Coronary artery (tissue), 2 donors: ENCODE data around the gene SLC5A1.

Experiments
- DNase-seq: peaks from one replicate; pipeline ENCODE4 v3.0.0-alpha.2; 2017; ENCODE audit warnings: low spot score
- H3K27ac ChIP-seq, 2 donors: fragments of 200-600 bp; sonication (generic); one replicate each; pipeline ENCODE4 v1.5.1; 2016 to 2019
- H3K4me3 ChIP-seq: fragments of 200-600 bp; sonication (generic); 2 replicates; pipeline ENCODE4 v1.5.1; 2016; ENCODE audit warnings: mild to moderate bottlenecking, moderate library complexity
- TF ChIP-seq, protein P1 (sequence below): fragments of 200-600 bp; sonication (generic); IDR thresholded peaks from one replicate; pipeline ENCODE4 v1.5.1; 2019; ENCODE audit warnings: antibody characterized with exemption

Gene SLC5A1

DNA sequence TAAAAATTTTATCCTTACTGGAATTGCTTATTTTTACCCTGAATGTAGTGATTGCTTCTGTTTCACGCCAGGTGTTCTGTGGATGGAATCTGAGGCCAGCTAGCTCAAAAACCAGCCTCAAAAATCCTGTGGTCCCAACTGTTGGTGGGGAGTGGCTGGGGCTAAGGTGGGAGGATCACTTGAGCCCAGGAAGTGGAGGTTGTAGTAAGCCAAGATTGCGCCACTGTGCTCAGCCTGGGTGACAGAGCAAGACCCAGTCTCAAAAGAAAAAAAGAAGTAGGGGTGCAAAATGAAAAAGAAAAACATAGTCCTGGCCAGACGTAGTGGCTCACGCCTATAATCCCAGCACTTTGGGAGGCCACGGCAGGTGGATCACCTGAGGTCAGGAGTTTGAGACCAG is 27.0 kb upstream of the SLC5A1 start:
- no peak for DNase-seq
- Histone ChIP-seq H3K4me3 (no peak overlapping the region), H3K27ac (no peak overlapping the region)
- TF ChIP-seq, protein P1, sequence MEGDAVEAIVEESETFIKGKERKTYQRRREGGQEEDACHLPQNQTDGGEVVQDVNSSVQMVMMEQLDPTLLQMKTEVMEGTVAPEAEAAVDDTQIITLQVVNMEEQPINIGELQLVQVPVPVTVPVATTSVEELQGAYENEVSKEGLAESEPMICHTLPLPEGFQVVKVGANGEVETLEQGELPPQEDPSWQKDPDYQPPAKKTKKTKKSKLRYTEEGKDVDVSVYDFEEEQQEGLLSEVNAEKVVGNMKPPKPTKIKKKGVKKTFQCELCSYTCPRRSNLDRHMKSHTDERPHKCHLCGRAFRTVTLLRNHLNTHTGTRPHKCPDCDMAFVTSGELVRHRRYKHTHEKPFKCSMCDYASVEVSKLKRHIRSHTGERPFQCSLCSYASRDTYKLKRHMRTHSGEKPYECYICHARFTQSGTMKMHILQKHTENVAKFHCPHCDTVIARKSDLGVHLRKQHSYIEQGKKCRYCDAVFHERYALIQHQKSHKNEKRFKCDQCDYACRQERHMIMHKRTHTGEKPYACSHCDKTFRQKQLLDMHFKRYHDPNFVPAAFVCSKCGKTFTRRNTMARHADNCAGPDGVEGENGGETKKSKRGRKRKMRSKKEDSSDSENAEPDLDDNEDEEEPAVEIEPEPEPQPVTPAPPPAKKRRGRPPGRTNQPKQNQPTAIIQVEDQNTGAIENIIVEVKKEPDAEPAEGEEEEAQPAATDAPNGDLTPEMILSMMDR: no peak

DNA sequence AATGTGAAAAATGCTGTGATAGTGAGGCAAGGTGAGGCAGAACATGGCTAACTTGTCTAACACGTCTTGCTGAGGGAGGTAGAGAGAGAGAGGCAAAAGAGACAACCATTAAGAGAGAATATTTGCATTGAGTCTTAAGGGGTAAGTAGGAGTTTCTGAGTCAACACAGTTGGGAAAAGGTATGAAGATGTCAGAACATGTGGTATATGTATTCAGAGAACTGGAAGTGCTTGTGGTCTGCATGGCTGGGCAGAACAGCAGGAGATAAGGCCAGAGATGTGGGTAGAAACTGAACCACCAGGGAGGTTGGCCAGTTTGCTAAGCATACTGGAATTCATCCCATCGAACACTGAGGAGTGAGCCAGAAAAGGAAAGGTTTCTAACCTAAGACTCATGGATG is 25.0 kb upstream of the SLC5A1 start:
- no peak overlapping the region for H3K4me3 ChIP-seq
- no peak for DNase-seq
- TF ChIP-seq, protein P1: no peak
- no peak overlapping the region for H3K27ac ChIP-seq

DNA sequence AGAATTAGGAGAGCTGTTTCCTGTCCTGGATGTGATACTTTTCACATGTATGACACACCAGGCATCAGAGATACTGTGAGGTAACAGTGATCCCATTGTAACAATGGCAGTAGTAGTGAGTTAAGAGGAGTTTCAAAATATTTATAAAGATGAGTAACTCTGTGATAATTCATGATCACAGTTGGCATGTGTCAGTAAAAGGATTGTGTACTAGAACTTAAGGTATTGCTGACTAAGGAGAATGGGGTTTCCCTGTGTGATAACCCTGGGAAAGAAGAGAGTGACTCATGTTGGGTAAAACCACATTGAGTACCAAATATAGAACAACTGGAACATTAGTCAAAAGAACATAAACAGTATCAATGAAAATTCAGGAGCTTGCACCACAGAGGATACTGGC is 22.9 kb upstream of the SLC5A1 start:
- TF ChIP-seq, protein P1: no peak
- DNase-seq: no peak
- H3K4me3 ChIP-seq: no peak overlapping the region
- H3K27ac ChIP-seq: no peak overlapping the region

DNA sequence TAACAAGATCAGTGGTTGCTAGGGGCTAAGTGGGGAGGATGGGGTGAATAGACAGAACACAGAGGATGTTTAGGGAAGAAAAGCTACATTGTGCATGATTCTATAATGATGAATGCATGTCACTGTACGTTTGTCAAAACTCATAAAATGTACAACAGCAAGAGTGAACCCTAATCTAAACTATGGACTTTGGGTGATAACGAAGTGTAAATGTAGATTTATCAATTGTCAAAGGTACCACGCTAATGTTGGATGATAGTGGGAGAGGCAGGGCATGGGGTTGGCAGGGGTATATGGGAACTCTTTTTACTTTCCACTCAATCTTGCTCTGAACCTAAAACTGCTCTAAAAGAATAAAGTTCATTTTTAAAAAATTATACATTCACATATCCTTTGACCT is 21.3 kb upstream of the SLC5A1 start:
- Histone ChIP-seq H3K27ac (no peak overlapping the region), H3K4me3 (no peak overlapping the region)
- no peak for DNase-seq
- TF ChIP-seq, protein P1: no peak

DNA sequence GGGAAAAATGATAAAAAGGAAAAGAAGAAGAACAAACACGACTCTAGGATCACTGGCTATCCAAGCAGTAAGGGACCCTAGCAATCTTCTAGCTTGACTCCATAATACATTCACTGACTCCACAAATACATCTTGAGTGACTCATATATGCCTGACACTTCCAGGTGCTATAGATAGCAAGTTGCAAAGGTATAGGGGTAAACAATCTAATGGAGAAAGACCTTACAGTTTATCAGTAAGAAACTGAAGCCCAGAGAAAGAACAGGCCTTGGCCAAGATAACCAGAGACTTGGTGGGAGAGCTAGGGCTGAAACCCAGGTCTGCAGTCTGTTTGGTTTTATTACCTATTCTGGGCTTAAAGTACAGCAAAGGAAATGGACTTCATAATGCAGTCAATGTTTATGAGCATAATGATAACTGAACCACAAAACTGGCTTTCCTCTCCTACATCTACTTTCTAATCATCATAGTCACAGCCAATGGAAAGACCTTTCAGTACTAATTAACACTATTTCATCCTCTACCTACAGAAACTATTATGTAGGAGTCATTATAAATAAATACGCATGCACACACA is 19.7 kb upstream of the SLC5A1 start:
- no peak overlapping the region for H3K4me3 ChIP-seq
- H3K27ac ChIP-seq: no peak overlapping the region
- no peak for DNase-seq
- TF ChIP-seq, protein P1: no peak

DNA sequence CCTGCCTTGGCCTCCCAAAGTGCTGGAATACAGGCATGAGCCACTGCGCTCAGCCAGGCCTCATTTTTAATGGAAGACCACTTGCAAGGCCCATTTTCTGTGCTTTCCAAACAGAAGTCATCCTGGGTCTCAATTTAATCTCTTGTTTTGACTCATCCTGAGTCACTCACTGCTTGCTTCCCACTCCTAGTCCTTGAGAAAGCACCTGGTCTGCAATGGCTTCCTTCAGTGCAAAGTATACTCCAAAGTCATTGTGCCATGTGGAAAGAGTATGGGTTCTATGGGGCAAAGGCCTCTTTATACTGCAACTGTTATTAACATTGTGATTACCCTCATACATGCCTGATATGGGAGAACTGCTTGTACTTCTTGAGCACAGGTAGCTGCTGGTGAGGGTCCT is 18.3 kb upstream of the SLC5A1 start:
- no peak overlapping the region for H3K27ac ChIP-seq
- no peak for DNase-seq
- TF ChIP-seq, protein P1: no peak
- H3K4me3 ChIP-seq: no peak overlapping the region

DNA sequence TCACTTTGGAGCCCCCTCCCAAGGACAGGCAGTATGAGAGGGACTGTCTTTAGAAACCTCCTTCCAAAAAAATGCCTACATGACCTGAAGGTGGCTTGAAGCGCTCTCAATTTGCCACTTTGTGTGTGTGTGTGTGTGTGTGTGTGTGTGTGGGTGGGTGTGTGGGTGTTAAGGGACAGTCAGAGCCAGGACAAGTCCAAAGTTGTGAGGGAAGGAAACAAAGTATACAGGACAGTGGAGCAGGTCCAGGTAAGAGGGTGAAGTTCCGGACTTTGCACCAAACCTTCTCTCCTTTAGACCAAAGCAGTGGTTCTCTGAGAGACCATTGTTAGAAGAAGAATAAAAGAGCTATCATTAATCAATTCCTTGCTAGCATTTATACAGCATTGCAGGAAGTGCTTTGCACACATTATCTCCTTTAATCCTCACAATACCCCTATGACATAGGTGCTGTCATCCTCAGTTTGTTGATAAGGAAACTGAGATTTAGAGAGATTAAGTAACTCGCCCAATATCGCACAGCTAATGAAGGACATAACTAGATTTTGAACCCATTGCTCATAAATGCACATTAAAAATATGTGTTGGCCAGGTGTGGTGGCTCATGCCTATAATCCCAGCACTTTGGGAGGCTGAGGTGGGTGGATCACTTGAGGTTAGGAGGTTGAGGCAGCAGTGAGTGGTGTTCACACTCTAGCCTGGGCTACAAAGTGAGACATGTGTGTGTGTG is 12.4 kb upstream of the SLC5A1 start:
- TF ChIP-seq, protein P1: no peak
- H3K4me3 ChIP-seq: no peak overlapping the region

More for the DNA sequence above, 12.4 kb upstream of the SLC5A1 start:
- DNase-seq: no peak
- no peak overlapping the region for H3K27ac ChIP-seq
